ENCODE measurements around the gene FARP2.
"Not testable (repeated sequence)": the region's sequence is repeated elsewhere in the genome, so short reads cannot be mapped to it uniquely, and the experiment has no call there.

Gene FARP2

GRCh38 chr2:241315093-241315878, 40.8 kb upstream of the FARP2 start, which contains the start of gene HDLBP:
Gene HDLBP (minus strand): TSS chr2:241315672. CDS start chr2:241266869, 48,803 bp downstream.
- H3K4me3 ChIP-seq (ENCODE audit: extremely low read depth, insufficient read depth, low read length, poor library complexity, severe bottlenecking), result peak within 1 kb of the TSS; percentile 92
- H3K36me3 ChIP-seq (ENCODE audit: control insufficient read depth, insufficient read depth, low read length), result peaks cover 27% of the 10 kb centered on the region
- peak within 1 kb of the TSS; percentile 99 for H3K27ac ChIP-seq (ENCODE audit: low read depth, low read length, severe bottlenecking)
- peaks cover 37% of the 10 kb centered on the region for H3K4me1 ChIP-seq (ENCODE audit: control insufficient read depth, insufficient read depth, low read length, poor library complexity, severe bottlenecking)
- WGBS, 2 experiments (ENCODE audit: insufficient coverage in 2 of 2), result 0% methylated on average over 44 to 51 of the region's 73 CpGs
- no peaks in the 10 kb centered on the region for H3K9me3 ChIP-seq (ENCODE audit: control insufficient read depth, low read length)

- Histone ChIP-seq H3K9me3 (ENCODE audit: control insufficient read depth, low read length) (no peaks in the 10 kb centered on the region), H3K36me3 (ENCODE audit: control insufficient read depth, insufficient read depth, low read length) (peaks cover 29% of the 10 kb centered on the region), H3K4me1 (ENCODE audit: control insufficient read depth, insufficient read depth, low read length, poor library complexity, severe bottlenecking) (peaks cover 36% of the 10 kb centered on the region), H3K27ac (ENCODE audit: low read depth, low read length, severe bottlenecking) (peak within 1 kb of the TSS; percentile 99), H3K4me3 (ENCODE audit: extremely low read depth, insufficient read depth, low read length, poor library complexity, severe bottlenecking) (peak within 1 kb of the TSS; percentile 92)
- WGBS, 2 experiments (ENCODE audit: insufficient coverage in 2 of 2), result 0 to 1% methylated on average over 54 to 63 of the region's 75 CpGs
These were observed 40.0 kb upstream of the FARP2 start, which contains the start of gene SEPTIN2 for GRCh38 chr2:241315879-241316631. Gene SEPTIN2 (plus strand): TSS chr2:241315925. CDS start chr2:241324233, 8,308 bp downstream.

- H3K27ac ChIP-seq (ENCODE audit: low read depth, low read length, severe bottlenecking), result no peak overlapping the region
- WGBS, 2 experiments (ENCODE audit: insufficient coverage in 2 of 2), result 21 to 40% methylated on average over 1 to 4 of the region's 4 CpGs
These were observed 39.3 kb upstream of the FARP2 start for GRCh38 chr2:241316825-241317224.

GRCh38 chr2:241317391-241317790, 38.7 kb upstream of the FARP2 start:
- Histone ChIP-seq H3K9me3 (ENCODE audit: control insufficient read depth, low read length) (no peaks in the 10 kb centered on the region), H3K36me3 (ENCODE audit: control insufficient read depth, insufficient read depth, low read length) (peaks cover 36% of the 10 kb centered on the region), H3K4me3 (ENCODE audit: extremely low read depth, insufficient read depth, low read length, poor library complexity, severe bottlenecking) (peak overlapping the region; percentile 92), H3K4me1 (ENCODE audit: control insufficient read depth, insufficient read depth, low read length, poor library complexity, severe bottlenecking) (peaks cover 25% of the 10 kb centered on the region), H3K27ac (ENCODE audit: low read depth, low read length, severe bottlenecking) (no peak overlapping the region)
- WGBS, 2 experiments (ENCODE audit: insufficient coverage in 2 of 2), result 86 to 93% methylated on average over 2 of the region's 4 CpGs

More at GRCh38 chr2:241316825-241317224, 39.3 kb upstream of the FARP2 start:
- Histone ChIP-seq H3K36me3 (ENCODE audit: control insufficient read depth, insufficient read depth, low read length) (peaks cover 30% of the 10 kb centered on the region), H3K4me3 (ENCODE audit: extremely low read depth, insufficient read depth, low read length, poor library complexity, severe bottlenecking) (peak overlapping the region; percentile 92), H3K9me3 (ENCODE audit: control insufficient read depth, low read length) (no peaks in the 10 kb centered on the region), H3K4me1 (ENCODE audit: control insufficient read depth, insufficient read depth, low read length, poor library complexity, severe bottlenecking) (peaks cover 29% of the 10 kb centered on the region)

GRCh38 chr2:241318830-241319229, 37.3 kb upstream of the FARP2 start:
- H3K27ac ChIP-seq (ENCODE audit: low read depth, low read length, severe bottlenecking); H3K4me3 ChIP-seq (ENCODE audit: extremely low read depth, insufficient read depth, low read length, poor library complexity, severe bottlenecking); H3K9me3 ChIP-seq (ENCODE audit: control insufficient read depth, low read length): not testable (repeated sequence)
- Histone ChIP-seq H3K36me3 (ENCODE audit: control insufficient read depth, insufficient read depth, low read length) (peaks cover 48% of the 10 kb centered on the region), H3K4me1 (ENCODE audit: control insufficient read depth, insufficient read depth, low read length, poor library complexity, severe bottlenecking) (peaks cover 22% of the 10 kb centered on the region)
- 91 to 93% methylated on average over 4 to 6 of the region's 6 CpGs for WGBS, 2 experiments (ENCODE audit: insufficient coverage in 2 of 2)

- Histone ChIP-seq H3K36me3 (ENCODE audit: control insufficient read depth, insufficient read depth, low read length) (peaks cover 57% of the 10 kb centered on the region), H3K4me1 (ENCODE audit: control insufficient read depth, insufficient read depth, low read length, poor library complexity, severe bottlenecking) (peaks cover 22% of the 10 kb centered on the region), H3K9me3 (ENCODE audit: control insufficient read depth, low read length) (no peaks in the 10 kb centered on the region), H3K4me3 (ENCODE audit: extremely low read depth, insufficient read depth, low read length, poor library complexity, severe bottlenecking) (no peak overlapping the region), H3K27ac (ENCODE audit: low read depth, low read length, severe bottlenecking) (no peak overlapping the region)
- WGBS, 2 experiments (ENCODE audit: insufficient coverage in 2 of 2), result 92 to 96% methylated on average over 4 to 8 of the region's 8 CpGs
These were observed 35.7 kb upstream of the FARP2 start for GRCh38 chr2:241320394-241320793.

- H3K27ac ChIP-seq (ENCODE audit: low read depth, low read length, severe bottlenecking), result no peak overlapping the region
- H3K9me3 ChIP-seq (ENCODE audit: control insufficient read depth, low read length), result no peaks in the 10 kb centered on the region
- WGBS, 2 experiments (ENCODE audit: insufficient coverage in 2 of 2), result no CpG with 5 or more reads among the region's 1 CpG
- H3K36me3 ChIP-seq (ENCODE audit: control insufficient read depth, insufficient read depth, low read length), result peaks cover 63% of the 10 kb centered on the region
- peaks cover 22% of the 10 kb centered on the region for H3K4me1 ChIP-seq (ENCODE audit: control insufficient read depth, insufficient read depth, low read length, poor library complexity, severe bottlenecking)
- H3K4me3 ChIP-seq (ENCODE audit: extremely low read depth, insufficient read depth, low read length, poor library complexity, severe bottlenecking), result no peak overlapping the region
These were observed 35.1 kb upstream of the FARP2 start for GRCh38 chr2:241321033-241321432.

- no peak overlapping the region for H3K27ac ChIP-seq (ENCODE audit: low read depth, low read length, severe bottlenecking)
- peaks cover 22% of the 10 kb centered on the region for H3K4me1 ChIP-seq (ENCODE audit: control insufficient read depth, insufficient read depth, low read length, poor library complexity, severe bottlenecking)
- H3K4me3 ChIP-seq (ENCODE audit: extremely low read depth, insufficient read depth, low read length, poor library complexity, severe bottlenecking), result no peak overlapping the region
- 100% methylated on average over 1 of the region's 1 CpG for whole genome bisulfite sequencing, 2 experiments (ENCODE audit: insufficient coverage in 2 of 2)
- H3K9me3 ChIP-seq (ENCODE audit: control insufficient read depth, low read length), result no peaks in the 10 kb centered on the region
- peaks cover 72% of the 10 kb centered on the region for H3K36me3 ChIP-seq (ENCODE audit: control insufficient read depth, insufficient read depth, low read length)
These were observed 34.2 kb upstream of the FARP2 start for GRCh38 chr2:241321886-241322285.

- H3K9me3 ChIP-seq (ENCODE audit: control insufficient read depth, low read length), result no peaks in the 10 kb centered on the region
- H3K4me1 ChIP-seq (ENCODE audit: control insufficient read depth, insufficient read depth, low read length, poor library complexity, severe bottlenecking), result peaks cover 16% of the 10 kb centered on the region
- H3K4me3 ChIP-seq (ENCODE audit: extremely low read depth, insufficient read depth, low read length, poor library complexity, severe bottlenecking), result no peak overlapping the region
- H3K27ac ChIP-seq (ENCODE audit: low read depth, low read length, severe bottlenecking), result no peak overlapping the region
- WGBS, 2 experiments (ENCODE audit: insufficient coverage in 2 of 2), result no CpG with 5 or more reads among the region's 5 CpGs
- H3K36me3 ChIP-seq (ENCODE audit: control insufficient read depth, insufficient read depth, low read length), result peaks cover 75% of the 10 kb centered on the region
These were observed 32.3 kb upstream of the FARP2 start for GRCh38 chr2:241323778-241324177.

GRCh38 chr2:241324775-241325174, 31.3 kb upstream of the FARP2 start:
- Histone ChIP-seq H3K9me3 (ENCODE audit: control insufficient read depth, low read length) (no peaks in the 10 kb centered on the region), H3K27ac (ENCODE audit: low read depth, low read length, severe bottlenecking) (no peak overlapping the region), H3K4me3 (ENCODE audit: extremely low read depth, insufficient read depth, low read length, poor library complexity, severe bottlenecking) (no peak overlapping the region), H3K4me1 (ENCODE audit: control insufficient read depth, insufficient read depth, low read length, poor library complexity, severe bottlenecking) (peaks cover 11% of the 10 kb centered on the region), H3K36me3 (ENCODE audit: control insufficient read depth, insufficient read depth, low read length) (peaks cover 79% of the 10 kb centered on the region)

Measured in mesodermal cell (in vitro differentiated cells).